GM21447 (cell line): ENCODE data around the gene TRAF3.

Experiments
- ATAC-seq: cut with Tn5 transposase; IDR thresholded peaks from one replicate; pipeline ENCODE4 v1.9.1; 2021; ENCODE audit not compliant: unreplicated experiment

Gene TRAF3

DNA sequence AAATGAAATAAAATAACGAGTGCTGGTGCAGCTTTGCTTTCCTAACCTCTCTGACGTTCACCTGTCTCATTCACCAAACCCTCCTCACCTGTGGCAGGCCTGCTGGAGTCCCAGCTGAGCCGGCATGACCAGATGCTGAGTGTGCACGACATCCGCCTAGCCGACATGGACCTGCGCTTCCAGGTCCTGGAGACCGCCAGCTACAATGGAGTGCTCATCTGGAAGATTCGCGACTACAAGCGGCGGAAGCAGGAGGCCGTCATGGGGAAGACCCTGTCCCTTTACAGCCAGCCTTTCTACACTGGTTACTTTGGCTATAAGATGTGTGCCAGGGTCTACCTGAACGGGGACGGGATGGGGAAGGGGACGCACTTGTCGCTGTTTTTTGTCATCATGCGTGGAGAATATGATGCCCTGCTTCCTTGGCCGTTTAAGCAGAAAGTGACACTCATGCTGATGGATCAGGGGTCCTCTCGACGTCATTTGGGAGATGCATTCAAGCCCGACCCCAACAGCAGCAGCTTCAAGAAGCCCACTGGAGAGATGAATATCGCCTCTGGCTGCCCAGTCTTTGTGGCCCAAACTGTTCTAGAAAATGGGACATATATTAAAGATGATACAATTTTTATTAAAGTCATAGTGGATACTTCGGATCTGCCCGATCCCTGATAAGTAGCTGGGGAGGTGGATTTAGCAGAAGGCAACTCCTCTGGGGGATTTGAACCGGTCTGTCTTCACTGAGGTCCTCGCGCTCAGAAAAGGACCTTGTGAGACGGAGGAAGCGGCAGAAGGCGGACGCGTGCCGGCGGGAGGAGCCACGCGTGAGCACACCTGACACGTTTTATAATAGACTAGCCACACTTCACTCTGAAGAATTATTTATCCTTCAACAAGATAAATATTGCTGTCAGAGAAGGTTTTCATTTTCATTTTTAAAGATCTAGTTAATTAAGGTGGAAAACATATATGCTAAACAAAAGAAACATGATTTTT, 128.2 kb downstream of the TRAF3 start:
- ATAC-seq, result no peak

- no peak for ATAC-seq
Observed at GRCh38 chr14:102906616-102907302, 129.5 kb downstream of the TRAF3 start.

DNA sequence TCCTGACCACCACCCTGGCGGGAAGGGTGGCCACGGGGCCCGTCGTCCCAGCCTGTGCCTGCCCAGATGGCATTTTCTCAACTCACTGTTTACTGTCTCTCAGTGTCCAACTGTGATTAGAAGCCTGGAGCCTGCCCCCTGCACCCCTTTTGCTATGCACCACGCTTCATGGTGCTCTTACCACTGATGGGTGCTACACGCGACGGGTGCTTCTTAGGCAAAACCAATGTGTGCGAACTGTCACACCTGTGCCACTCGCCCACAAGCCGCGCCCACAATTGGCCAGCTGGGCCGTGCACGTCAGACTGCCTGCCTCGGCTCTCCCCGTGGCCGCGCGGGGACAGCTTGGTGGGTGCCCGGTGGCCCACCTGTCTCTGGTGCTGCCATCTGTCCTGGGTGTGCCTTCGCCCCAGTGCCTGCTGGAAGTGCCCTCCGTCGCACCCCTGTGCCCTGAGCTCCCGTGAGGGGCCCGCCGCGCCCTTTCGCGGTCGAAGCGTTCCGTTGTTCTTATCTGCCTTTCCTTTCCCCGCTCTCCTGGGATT, 130.1 kb downstream of the TRAF3 start:
- no peak for ATAC-seq

DNA sequence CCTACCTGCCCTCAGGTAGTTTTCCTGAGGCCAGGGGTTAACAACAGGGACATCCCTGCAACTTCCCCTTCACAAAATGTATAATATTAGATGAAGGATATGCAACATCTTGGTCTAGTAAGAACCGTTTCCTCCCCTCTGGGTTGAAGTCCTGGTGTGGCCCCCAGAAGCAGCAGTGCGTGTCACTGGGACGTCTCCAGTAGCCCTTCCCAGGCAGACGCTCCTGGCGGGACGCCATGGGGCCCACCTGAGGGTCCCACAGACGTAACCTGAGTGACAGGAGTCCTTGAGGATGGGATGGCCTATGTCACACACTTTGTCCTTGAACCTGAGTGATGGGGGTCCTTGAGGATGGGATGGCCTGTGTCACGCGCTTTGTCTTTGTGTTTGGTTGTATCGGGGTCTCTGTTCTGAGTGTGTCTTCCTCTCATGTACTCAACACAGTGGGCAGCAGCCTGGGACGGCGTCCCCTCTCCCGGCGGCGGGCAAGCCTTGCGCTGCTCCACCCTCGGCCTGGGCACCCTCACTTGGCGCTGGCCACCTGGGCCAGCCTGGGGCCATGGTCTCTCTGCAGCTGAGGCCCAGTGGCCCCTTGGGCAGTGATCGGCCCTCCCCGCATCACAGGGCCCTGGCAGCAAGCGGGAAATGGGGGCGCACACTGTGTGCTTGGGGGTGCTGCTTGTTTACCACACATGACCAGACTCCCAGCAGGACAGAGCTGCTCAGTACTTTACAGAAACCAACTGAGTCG, 130.9 kb downstream of the TRAF3 start:
- no peak for ATAC-seq

DNA sequence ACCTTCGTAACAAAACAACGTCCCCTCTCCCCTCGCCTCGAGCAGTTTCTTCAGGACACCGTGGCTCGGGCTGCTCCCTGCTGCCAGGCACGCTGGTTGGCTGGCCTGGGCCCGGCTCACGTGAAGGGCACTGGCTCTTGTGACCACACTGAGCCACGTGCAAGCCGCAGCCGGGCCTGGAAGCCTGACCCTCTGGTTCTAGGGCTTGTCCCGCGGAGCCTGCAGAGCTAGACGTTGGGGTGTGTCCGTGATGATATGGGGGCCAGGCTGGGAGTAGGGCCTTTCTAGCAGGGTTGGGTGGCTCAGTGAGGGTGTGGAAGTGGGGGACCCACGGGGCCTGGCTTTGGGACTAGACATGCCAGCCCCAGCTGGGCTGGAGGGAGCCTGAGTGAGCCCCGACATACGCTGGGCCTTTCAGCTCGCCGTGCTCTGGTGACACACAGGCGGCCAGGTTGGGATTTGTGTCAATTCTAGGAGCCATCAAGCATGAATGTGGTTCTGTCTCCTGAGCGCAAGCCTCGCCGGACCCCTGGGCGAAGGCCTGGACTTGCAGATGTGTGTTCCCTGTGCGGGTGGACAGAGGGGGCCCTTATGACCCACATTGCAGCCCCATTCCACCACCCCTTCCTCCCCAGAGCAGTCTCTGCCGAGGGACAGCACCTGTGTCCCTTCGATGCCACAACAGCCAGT, 131.7 kb downstream of the TRAF3 start:
- ATAC-seq, result no peak

DNA sequence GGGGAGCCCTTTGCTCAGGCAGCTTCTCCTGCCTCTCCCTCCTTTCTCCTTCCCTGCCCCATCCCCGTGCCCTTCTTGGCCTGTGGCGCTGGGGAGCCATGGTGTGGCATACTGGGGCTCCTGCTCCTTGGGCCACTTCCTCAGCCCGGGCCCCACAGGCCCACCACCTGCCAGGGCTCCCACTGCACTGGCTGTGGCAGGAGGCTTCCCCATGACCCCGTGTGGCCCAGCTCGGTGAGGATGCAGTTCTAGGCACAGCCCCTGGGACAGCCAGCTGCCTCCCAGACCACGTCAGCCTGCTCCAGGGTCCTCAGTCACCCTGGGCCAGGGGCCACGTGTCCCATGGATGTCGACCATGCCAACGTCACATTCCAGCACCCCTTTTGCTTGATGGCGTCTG, 132.2 kb downstream of the TRAF3 start:
- no peak for ATAC-seq

DNA sequence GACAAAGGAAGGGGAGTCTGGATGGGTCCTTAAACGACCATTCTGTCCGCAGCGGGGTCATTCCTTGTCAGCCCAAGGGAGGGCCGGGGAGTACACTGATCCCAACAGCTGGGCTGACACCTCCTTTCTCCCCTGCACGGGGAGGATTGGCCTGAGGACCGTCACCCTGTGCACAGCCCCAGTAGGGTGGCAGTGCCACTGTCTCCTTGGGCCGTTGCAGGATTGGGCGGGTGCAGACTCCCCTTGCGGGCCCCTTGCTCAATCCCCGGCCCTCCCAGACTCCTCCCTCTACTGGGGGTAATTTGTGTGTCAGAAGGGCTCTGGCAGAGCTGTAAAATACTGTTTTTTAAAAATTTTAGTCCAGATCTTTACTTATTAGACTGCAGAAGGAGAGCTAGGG, 132.7 kb downstream of the TRAF3 start:
- ATAC-seq, result no peak

DNA sequence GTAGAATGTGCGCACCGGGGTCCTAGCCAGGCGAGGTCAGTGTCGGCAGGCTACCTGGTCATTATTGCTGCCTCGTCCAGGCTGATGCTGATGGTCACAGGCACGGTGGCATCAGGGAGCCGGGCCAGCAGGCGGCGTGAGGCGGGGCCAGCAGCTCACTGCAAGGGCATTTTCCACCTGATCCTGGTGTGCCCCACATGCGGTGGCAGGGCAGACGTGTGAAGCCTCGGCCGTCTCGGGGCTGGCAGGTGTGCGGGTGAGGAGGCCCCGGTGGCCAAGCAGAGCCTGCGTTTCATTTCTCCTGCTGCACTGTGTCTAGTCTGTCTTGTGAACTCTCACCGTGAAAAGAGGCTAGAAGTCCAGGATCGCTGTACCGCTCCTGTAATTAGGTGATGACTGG, 133.2 kb downstream of the TRAF3 start:
- no peak for ATAC-seq

GRCh38 chr14:102911541-102911951, 134.3 kb downstream of the TRAF3 start:
- ATAC-seq, result no peak

- no peak for ATAC-seq
Observed at GRCh38 chr14:102911991-102912761, 134.9 kb downstream of the TRAF3 start.

GRCh38 chr14:102913341-102914211, 136.3 kb downstream of the TRAF3 start:
- no peak for ATAC-seq

GRCh38 chr14:102914474-102915291, 137.4 kb downstream of the TRAF3 start:
- ATAC-seq, result no peak

- no peak for ATAC-seq
Observed at GRCh38 chr14:102915292-102916110, 138.3 kb downstream of the TRAF3 start.

DNA sequence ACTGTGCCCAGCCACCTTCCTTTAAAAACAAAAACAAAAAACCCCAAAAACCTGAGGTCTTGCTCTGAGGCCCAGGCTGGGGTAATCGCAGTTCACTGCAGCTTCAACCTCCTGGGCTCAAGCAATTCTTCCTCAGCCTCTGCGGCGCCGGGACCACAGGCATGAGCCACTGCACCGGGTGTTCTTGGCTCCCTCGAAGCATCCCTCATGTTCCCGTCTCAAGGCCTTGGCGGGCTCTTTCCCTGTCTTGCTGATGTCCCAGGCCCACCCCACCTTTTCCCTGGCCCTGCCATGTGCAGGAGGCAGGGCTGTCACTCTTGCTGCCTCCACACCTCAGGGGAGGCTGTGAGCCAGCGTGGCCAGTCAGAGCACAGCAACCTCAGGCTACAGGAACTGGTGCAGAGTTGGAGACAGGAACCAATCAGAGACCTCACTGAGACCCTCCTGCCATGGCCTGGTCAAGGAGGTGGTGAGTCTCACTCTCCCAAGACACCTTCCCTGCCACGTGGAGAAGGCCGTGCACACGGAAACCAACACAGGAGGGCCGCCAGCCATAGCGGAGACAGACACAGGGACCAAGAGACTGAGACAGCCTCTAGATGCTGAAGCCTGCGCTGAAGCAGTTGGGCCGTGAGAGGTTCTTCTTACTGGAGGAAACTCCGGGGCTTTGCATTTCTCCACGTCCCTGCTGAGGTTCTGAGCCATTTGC, 139.3 kb downstream of the TRAF3 start:
- ATAC-seq, result no peak

DNA sequence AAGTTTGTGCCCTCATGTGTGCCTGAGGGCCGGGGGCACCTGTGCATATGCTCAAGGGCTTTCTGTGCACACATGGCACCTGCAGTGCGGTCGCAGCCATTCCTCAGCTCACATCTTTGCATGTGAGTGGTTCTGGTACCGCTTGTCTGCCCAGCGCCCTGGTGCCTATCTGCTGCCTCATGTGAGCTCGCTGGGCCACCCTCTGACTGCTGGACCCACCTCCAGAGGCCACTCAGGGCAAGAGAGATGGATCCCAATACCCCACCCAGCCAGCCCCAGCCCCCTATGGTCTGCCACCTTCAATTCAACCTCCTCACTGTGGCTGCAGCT, 139.8 kb downstream of the TRAF3 start:
- no peak for ATAC-seq

- no peak for ATAC-seq
Observed at GRCh38 chr14:102917469-102918211, 140.4 kb downstream of the TRAF3 start.
